Coronary artery (tissue), 2 donors: Measurements from ENCODE around the gene RHOT1.

Source experiments
- DNase-seq: peaks from one replicate; pipeline ENCODE4 v3.0.0-alpha.2; 2017; ENCODE audit warnings: low spot score
- H3K27ac ChIP-seq, 2 donors: fragments of 200-600 bp; sonication (generic); one replicate each; pipeline ENCODE4 v1.5.1; 2016 to 2019
- H3K4me3 ChIP-seq: fragments of 200-600 bp; sonication (generic); 2 replicates; pipeline ENCODE4 v1.5.1; 2016; ENCODE audit warnings: mild to moderate bottlenecking, moderate library complexity
- CTCF ChIP-seq: fragments of 200-600 bp; sonication (generic); IDR thresholded peaks from one replicate; pipeline ENCODE4 v1.5.1; 2019; ENCODE audit warnings: antibody characterized with exemption

The RHOT1 gene

GRCh38 chr17:32271844-32272243 is 129.5 kb downstream of the RHOT1 start:
- TF ChIP-seq CTCF: no peak
- H3K27ac ChIP-seq: no peak overlapping the region
- no peak overlapping the region for H3K4me3 ChIP-seq
- no peak for DNase-seq

GRCh38 chr17:32274101-32274500 is 131.8 kb downstream of the RHOT1 start:
- no peak for DNase-seq
- H3K27ac ChIP-seq: no peak overlapping the region
- no peak for TF ChIP-seq CTCF
- H3K4me3 ChIP-seq: no peak overlapping the region

DNA sequence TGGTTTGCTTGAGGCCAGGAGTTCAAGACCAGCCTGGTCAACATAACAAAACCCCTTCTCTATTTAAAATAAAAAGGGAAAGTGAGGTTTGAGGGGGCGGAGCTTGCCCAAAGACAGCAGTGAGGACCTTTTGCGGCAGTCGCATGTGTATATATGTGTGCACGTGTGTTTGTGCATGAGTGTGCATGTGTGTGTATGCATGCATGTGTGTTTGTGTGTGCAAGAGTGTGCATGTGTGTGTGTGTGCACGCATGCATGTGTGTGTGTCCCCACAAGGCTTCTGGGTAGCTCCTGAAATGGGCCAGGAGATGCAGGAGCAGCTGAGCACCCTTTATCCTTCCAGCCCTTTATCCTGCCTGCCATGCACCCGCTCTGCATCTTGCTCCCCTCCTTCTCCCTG is 132.3 kb downstream of the RHOT1 start:
- DNase-seq: no peak
- Histone ChIP-seq H3K4me3 (no peak overlapping the region), H3K27ac (no peak overlapping the region)
- TF ChIP-seq CTCF: no peak
